GM12892 (cell line): Measurements from ENCODE around the gene DDX49.
A peak's percentile ranks its signal among the peaks of the same experiment; 100 is the strongest.
"Not testable (repeated sequence)": the region's sequence is repeated elsewhere in the genome, so short reads cannot be mapped to it uniquely, and the experiment has no call there.

Source experiments
- DNase-seq: peaks from one replicate; pipeline ENCODE4 v3.0.0; 2011; ENCODE audit not compliant: insufficient read length
- FAIRE-seq: peaks from 2 replicates; lab custom pipeline; 2011; peaks lifted over from hg19 to GRCh38; lab: Jason Lieb, UNC
- POLR2A ChIP-seq: IDR thresholded peaks from 2 replicates; pipeline ENCODE4 v1.6.1; 2011; ENCODE audit warnings: low read depth, low read length, control low read depth
- POLR2AphosphoS5 ChIP-seq: IDR thresholded peaks from 2 replicates; pipeline ENCODE4 v1.6.1; 2011; ENCODE audit warnings: low read depth, low read length, control low read depth
- TAF1 ChIP-seq: IDR thresholded peaks from 2 replicates; pipeline ENCODE4 v1.6.1; 2011; ENCODE audit warnings: low read depth, mild to moderate bottlenecking, control low read depth, low read length, borderline replicate concordance

DDX49 gene

DNA sequence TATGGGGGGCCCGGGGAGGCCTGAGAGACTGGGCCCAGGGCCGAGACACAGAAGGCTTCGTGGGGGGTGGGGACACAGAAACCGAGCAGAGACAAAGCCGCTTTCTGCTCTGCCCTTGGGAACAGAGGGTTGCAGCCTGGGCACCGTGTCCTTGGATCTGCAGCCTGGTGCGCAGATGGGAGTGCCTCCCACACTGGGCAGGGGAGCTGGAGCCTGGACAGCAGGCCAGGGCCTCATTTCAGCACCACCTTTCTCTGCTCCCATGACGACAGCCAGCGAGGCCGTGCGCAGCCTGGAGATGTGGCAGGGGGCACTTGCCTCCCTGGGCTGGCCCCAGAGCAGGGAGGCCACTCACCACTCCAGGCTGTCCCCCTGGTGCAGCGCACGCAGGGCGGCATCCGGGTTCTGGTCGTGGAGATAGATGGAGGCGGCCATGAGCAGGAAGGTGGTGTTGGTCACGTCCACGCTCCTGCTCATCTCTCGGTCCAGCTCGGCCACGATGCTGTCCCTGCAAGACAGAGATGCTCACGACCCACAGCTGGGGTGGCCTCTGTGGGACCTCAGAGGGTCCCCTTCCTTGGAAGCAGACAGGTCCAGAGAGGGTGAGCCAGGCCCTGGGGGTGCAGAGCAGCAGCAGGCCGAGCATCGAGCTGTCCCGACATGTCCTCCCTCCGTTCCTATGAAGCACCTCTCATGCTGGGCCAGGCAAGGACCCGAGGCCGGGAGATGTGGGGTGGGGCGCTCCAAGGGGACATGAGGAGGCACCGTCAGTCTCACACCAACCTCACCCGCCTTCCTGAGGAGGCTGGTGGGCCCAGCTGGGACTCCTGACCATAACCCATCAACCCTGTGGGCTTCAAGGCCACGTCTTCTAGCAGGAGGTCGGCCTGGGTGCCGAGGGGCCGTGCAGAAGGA is 12.7 kb upstream of the DDX49 start:
- no peak for DNase-seq
- FAIRE-seq: no peak
- TF ChIP-seq TAF1 (no peak), POLR2AphosphoS5 (peak; percentile 20), POLR2A (no peak)

DNA sequence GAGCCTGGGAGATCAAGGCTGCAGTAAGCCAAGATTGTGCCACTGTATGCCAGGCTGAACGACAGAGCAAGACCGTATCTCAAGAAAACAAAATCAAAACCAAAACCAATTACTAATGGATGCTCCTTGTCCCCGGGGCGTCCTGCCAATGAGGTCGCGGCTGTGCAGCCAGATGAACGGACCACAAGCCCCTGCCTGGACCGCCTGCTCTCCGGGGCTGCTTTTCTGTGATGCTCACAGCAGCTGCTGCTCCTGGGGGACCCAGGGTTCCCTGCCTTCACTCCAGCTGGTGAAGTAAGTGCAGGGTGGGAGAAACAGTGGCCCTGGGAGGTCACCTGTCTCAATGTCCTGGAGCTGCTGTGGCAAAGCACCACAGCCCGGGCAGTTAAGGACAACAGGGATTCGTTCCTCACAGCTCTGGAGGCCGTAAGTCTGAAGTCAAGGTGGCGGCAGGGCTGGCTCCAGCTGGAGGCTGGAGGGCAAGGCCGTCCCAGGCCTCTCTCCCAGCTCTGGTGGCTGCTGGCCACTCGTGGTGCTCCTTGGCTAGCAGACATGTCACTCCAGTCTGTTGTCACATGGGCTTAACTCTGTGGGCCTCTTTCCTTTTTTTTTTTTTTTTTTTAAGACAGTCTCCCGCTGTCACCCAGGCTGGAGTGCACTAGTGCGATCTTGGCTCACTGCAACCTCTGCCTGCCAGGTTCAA is 10.4 kb upstream of the DDX49 start:
- no peak for TF ChIP-seq TAF1
- no peak for TF ChIP-seq POLR2A
- TF ChIP-seq POLR2AphosphoS5: no peak; the same call in 1 of the 2 replicates
- no peak for FAIRE-seq

DNA sequence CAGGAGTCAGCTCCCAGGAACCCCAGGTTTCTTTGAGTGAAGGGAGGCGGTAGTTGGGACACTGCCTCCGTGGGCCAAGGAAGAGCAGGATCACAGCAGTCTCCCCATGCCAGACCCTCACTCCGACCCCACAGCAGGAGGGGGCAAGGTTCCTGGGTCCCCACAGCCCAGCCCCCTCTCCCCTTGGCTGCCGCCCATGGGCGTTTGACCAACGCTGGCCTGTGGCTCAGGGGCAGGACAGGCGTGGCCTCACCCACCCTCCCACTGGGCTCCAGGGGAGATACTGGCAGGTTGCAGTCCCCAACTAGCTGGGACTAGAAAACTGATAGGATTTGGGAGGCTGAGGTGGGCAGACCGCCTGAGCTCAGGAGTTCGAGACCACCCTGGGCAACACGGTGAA is 9.5 kb upstream of the DDX49 start:
- no peak for FAIRE-seq
- DNase-seq: no peak
- TF ChIP-seq POLR2AphosphoS5 (no peak), POLR2A (no peak), TAF1 (no peak)

More for the DNA sequence above, 10.4 kb upstream of the DDX49 start:
- no peak for DNase-seq

- DNase-seq (no peak), FAIRE-seq (no peak)
- no peak for TF ChIP-seq POLR2A
- no peak for TF ChIP-seq TAF1
- no peak for TF ChIP-seq POLR2AphosphoS5
These were observed 8.6 kb upstream of the DDX49 start for GRCh38 chr19:18910801-18911436.

GRCh38 chr19:18912933-18913332 is 6.6 kb upstream of the DDX49 start:
- no peak for DNase-seq
- TF ChIP-seq POLR2AphosphoS5 (no peak), TAF1 (no peak), POLR2A (no peak)
- no peak for FAIRE-seq

DNA sequence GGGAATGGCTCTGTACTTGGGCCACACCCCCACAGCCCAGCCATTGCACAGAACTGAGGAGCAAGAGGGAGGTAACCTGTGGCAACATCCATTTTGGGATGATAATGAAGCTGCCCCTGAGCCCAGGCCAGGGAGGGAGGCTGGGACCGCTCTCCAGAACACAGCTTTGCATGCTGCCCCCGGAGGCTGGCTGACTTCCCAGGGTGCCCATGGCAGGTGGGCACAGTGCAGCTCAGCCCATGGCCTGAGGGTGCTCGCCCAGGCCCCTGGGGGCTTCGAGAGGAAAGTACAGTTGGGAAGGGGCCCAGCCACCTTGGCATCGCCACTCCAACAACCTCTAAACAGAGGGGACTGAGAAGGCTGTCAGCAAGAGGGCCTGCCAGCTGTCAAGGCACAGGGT is 6.0 kb upstream of the DDX49 start:
- TF ChIP-seq TAF1 (no peak), POLR2AphosphoS5 (no peak), POLR2A (no peak)
- no peak for FAIRE-seq
- no peak for DNase-seq

DNA sequence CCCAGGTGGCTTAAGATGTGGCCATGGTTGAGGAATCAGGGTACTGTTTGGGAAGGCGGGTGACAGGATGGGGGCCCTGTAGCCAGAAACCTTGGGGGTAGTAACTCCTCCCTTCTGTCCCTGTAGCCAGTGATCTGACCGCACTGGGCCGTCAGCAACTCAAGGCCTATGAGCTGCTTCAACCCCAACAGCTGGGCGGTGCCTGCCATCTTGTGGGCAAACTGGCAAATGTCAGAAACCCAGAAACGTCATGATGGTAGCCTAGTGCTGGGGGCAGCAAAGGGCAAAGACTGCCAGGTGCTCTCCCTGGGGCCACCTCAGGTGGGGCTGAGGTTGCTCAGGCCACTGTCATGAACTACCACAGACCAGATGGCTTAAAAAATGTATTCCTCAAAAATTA is 3.9 kb upstream of the DDX49 start:
- DNase-seq (no peak), FAIRE-seq (no peak)
- TF ChIP-seq POLR2A (no peak), TAF1 (no peak), POLR2AphosphoS5 (no peak)

DNA sequence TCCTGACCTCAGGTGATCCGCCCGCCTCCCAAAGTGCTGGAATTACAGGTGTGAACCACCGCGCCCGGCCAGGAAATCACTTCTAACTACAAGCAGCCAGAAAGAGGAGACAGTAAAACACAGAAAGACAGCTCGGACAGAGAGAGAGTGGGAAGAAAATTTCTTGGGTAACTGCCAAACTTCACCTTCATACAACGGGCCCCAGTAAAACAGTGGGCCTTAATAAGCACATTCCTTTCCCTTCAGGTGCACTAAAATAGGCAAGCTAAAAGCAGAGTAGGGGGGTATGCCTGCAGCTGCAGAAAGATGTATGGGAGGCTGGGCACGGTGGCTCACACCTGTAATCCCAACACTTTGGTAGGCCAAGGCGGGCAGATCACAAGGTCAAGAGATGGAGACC is 1.9 kb upstream of the DDX49 start:
- DNase-seq, FAIRE-seq: not testable (repeated sequence)

DNA sequence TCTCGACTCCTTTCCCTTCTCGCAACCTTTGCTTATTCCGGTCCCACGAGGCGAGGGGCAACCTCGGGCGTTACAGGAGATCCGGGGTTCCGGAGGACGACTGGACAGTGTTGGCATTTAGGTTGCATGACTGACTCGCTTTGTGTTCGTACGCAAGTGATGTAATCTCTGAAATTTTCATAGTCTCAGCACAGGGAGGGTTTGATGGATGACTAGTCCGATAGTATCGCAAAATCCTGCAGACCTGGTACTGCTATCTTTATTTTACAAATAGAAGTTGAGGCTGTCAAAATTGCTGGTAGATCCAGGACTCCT is 342 bp downstream of the DDX49 start:
- DNase-seq (no peak), FAIRE-seq (no peak)
- TF ChIP-seq POLR2AphosphoS5: no peak
- no peak for TF ChIP-seq TAF1
- no peak for TF ChIP-seq POLR2A

DNA sequence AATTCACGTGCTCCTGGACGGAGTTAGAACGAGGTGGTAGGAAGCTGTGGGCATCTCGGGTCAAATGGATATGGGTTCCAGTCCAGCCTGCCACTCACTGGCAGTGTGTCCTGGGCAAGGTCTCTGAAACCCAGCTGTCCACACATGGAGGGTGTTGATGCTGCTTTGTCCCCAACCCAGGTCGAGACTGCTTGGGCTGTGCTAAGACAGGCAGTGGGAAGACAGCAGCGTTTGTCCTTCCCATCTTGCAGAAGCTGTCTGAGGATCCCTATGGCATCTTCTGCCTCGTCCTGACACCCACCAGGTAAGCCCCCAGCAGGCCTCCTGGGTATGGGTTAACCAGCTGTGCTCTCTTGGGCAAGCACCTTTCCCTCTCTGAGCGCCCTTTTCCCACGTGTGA is 885 bp downstream of the DDX49 start:
- FAIRE-seq (no peak), DNase-seq (no peak)
- no peak for TF ChIP-seq POLR2A
- TF ChIP-seq TAF1: no peak
- no peak for TF ChIP-seq POLR2AphosphoS5

DNA sequence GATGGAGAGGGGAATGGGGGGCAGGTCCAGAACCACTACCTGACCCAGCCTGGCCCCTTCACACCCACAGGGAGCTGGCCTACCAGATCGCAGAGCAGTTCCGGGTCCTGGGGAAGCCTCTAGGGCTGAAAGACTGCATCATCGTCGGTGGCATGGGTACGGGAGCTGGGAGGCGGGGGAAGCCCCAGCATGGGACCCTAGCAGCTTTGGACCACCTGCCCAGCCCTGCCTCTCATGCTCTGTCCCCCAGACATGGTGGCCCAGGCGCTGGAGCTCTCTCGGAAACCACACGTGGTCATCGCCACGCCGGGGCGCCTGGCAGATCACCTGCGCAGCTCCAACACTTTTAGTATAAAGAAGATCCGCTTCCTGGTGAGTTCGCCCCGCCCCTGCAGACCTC is 2.1 kb downstream of the DDX49 start:
- FAIRE-seq: no peak
- DNase-seq: no peak
- TF ChIP-seq POLR2A: no peak
- no peak for TF ChIP-seq POLR2AphosphoS5
- TF ChIP-seq TAF1: no peak

- no peak for TF ChIP-seq TAF1
- no peak for TF ChIP-seq POLR2A
- no peak for TF ChIP-seq POLR2AphosphoS5
- FAIRE-seq (no peak), DNase-seq (no peak)
These were observed 2.9 kb downstream of the DDX49 start for GRCh38 chr19:18922228-18922985.
